Epidermal melanocyte (primary cell): ENCODE data around the gene STAB2.
"Not testable (repeated sequence)": the region's sequence is repeated elsewhere in the genome, so short reads cannot be mapped to it uniquely, and the experiment has no call there.

Source experiments
- DNase-seq: peaks from one replicate; pipeline ENCODE4 v3.0.0; 2011; ENCODE audit warnings: low spot score; ENCODE audit not compliant: insufficient read length

The STAB2 gene

DNA sequence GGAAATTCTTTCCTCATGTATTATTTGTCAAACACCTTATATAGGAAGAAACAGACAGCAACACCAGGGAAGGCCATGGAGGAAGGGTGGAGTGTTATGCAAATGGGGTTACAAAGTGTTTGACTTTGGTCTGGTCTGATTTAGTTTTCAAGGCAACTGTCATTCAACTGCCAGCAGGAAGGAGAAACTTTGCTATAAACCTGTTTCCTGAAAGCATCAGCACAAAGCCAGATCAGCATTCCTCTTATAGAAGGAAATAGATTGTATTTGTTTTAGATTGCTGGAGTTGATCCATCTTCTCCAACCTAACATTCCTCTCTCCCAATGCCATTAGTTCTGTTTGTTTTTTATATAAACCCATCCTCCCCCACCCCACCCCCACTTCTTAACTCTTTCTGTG is 65.7 kb downstream of the STAB2 start:
- DNase-seq, result no peak

DNA sequence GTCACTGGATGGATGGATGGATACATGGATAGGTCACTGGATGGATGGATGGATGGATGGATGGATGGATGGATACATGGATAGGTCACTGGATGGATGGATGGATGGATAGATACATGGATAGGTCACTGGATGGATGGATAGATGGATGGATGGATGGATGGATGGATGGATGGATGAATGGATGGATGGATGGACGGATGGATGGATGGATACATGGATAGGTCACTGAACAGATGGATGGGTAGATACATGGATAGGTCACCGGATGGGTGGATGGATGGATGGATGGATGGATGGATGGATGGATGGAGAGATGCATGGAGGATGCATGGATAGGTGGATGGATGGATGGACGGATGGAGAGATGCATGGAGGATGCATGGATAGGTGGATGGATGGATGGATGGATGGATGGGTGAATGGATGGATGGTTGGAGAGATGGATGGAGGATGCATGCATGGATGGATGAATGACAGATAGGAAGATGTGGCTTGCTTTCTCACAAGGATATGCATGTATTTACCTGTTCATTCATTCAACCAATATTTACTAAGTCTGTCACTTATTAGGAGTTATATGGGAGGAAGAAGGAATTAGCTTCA is 66.6 kb downstream of the STAB2 start:
- not testable (repeated sequence) for DNase-seq

DNA sequence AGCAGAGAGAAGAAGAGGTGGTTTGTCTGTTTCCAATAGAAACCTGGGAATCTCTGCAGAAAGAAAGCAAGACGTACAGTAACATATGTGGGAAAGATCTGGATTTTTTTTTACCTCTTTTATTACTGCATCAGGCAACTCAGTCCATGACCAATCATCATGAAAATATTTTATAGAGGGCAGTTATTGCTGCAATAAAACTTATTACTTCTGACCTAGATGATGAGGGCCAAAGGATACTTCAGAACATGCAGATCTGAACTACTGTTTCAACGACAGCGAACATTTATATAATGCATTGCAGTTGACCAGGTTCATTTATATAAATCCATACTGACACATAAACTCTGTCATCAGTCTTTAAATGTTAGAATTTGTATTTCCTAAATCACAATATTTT is 67.7 kb downstream of the STAB2 start:
- DNase-seq, result no peak

DNA sequence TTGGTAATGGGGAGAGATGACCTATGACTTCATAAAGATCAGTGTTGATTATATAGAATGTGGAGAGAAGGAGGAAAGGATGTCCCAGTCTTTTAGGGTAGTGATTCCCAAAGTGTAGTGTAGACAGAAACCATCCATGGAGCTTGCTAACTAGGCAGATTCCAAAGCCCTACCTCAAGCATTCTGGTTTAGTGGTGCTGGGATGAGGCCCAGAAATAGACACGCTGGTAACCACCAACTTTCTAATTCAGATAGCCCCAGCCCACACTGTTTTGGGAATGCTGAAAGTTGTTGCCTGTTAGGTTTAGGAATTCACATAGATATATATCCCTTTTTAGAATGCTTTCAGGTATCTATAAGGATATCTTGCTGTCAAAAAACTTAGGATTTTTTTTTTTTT is 69.2 kb downstream of the STAB2 start:
- no peak for DNase-seq

DNA sequence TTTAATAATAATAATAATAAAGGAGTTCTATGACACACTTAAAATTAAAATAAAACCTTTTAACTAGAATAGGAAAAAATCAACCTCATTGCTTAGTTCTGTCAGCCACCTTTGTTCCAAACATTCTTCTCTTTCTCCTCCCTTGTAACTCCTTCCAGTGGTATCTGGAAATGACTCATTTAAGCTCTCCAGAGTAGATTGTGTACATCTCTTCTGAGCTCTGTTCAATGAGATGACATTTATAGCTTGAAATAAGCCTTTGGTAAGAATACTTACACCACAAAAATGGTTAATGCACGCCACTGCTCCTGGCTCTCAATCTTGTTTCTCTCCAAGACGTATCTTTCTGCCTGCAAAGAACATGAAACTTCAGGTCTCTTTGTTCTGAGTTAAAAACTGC is 70.3 kb downstream of the STAB2 start:
- DNase-seq, result no peak

DNA sequence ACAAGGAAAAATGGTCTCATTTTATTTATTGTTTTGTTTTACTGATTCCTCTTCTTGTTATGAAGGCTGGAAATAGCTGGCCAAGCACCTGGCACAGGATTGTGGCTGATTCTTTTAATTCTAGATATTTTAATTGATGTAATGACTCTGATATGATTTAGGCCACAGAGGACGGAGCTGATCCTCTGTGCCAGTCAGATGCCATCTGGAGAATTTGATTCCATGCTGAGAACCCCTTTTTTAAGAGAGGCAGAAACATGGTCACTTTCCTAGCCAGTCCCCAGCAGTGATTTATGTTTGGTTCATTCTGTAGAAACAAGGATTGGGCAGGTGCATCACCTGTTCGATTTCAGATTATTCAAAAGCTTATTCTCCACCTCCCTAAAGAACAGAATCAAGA is 77.6 kb downstream of the STAB2 start:
- no peak for DNase-seq

DNA sequence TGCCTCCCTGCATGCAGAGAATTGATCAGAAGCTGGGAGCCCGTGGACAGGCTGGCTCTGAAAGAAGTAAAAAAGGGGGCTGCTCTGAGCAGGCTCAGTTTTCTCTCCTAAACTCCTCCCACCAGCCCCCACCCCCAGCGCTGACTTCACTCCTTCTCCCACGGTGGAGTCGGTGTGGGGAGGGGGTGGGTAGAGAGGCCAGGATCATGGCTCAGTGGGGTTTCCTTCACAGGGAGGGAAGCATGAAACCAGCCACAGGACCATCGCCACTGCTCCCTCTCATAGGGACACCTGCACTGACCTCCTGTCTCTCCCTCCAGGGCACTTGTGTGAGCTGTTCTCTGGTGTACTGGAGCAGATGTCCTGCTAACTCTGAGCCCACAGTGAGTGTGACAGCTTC is 78.9 kb downstream of the STAB2 start:
- no peak for DNase-seq

DNA sequence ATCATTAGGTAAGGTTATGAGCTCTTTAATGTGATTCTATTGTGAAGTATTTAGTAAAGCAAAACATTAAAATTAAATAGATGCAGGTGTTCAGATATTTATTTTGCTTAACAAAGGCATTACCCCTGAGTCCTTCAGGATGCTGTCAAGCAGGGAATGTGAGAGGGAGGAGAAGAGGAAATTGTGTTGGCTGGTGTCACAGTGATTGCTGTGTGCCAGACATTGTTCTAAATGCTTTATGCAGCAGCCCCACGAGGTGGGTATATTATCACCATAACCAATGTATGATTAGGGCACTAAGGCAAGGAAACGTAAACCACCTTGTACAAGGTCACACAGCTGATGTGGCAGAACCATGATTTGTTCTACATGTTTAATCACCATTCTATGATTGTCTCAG is 80.1 kb downstream of the STAB2 start:
- no peak for DNase-seq

DNA sequence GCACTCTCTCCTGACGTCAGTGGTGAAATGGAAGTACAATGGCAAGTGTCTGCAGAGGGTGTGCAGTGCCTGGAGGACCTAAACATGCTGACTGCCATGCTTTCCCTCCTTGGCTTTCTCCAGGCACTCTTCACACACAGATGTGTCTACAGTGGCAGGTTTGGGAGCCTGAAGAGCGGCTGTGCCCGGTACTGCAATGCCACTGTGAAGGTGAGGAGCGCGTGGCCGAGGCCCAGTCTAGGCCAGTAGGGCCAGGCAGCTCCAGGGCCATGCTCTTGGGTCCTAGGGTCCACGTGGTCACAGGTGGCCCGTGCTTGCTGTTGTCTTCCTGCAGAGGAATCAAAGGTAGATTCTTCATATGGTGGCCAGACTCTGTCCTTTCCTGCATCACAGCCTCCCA is 81.4 kb downstream of the STAB2 start:
- DNase-seq, result no peak

DNA sequence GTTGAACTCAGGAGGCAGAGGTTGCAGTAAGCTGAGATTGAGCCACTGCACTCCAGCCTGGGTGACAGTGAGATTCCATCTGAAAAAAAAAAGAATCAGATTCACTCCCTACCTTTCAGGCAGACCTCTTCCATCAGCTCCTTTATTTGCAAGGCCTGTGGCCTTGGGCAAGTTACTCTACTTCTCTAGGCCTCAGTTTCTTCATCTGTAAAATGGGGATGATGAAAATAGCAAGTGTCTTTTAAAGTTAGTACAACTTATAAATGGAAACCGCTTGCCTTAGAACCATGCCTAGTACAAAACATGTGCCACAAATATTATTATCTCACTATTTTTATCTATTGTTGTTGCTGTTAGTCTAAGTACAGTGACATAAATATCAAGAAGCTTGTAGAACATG is 84.3 kb downstream of the STAB2 start:
- no peak for DNase-seq

DNA sequence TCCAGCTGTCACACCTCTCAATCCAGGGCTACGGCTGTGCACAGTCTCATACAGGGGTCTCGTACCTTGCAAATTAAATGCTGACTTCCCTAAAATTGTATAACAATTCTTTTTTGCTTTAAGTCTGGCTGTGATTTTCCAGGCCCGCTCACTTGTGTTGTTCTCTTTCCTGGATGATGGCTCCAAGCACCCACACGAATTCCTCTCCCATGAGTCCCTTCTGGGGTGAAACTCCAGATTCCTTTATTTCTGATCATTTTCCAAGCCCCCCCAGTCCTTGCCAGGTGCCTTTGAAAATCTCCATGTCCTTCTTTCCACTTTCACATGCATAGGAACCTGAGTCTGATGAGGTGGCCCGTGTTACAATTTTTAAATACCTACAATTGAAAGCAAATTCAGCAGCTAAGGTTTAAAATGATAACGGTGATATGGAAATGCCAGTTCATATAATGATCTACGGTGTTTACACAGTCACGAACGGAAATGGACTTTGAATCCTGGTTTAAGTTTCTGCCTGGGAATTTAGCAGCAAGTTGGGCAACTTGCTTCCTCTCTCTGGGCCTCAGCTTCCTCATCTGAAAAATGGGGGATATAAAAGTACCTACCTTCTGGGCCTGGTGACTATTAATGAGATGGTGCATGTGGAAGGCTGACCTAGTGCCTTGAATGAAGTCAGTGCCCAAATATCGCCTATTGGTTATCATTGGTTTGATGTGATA is 85.5 kb downstream of the STAB2 start:
- DNase-seq, result no peak

DNA sequence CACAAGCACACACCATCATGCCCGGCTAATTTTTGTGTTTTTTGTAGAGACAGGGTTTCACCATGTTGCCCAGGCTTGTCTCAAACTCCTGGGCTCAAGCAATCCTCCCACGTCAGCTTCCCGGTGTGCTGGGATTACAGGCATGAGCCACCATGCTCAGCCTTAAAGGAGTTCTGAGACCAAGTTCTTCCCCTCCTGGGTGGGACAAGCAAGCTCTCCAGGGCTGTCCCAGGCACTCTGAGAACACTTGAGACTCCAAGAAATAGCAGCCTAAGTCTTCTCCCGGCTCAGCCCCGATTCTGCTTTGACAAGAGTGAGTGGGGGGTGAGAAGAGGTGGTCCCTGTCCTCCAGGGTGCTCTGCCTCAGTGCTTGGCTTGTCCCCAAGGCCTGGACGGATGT is 86.4 kb downstream of the STAB2 start:
- no peak for DNase-seq

DNA sequence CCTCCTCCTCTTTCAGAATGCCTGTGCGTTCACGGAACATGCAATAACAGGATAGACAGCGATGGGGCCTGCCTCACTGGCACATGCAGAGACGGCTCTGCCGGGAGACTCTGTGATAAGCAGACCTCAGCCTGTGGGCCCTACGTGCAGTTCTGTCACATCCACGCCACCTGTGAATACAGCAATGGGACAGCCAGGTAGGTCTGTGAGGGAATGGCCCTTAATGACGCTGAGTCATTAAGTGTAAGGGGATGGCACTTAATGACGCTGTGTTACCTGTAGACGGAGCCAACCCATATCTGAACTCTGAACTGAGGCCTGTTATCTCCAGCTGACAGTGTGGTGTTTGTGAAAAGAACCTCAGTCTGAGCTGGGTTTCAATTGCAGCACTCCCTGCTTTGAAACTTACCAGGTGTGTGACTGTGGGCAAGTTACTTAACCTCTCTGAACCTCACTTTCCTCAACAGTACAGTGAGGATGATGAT is 86.9 kb downstream of the STAB2 start:
- no peak for DNase-seq

DNA sequence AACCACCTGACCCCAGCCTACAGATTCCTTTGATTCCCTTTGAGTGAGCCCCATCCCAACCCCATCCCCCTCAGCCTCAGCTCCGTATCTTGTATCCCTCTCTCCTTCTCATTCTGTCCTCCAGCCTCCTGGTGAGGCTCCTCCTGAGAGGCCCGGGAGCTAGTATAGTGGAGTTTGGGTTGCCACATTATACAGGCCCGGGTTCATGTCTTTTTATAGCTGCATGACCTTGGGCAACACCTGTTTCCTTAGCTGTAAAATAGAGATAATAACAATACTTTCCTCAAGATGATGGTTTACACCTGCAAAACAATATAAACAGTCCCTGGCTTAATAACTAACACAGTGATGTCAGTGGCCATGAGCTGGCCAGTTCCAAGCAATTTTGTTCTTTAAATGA is 89.8 kb downstream of the STAB2 start:
- DNase-seq, result no peak

DNA sequence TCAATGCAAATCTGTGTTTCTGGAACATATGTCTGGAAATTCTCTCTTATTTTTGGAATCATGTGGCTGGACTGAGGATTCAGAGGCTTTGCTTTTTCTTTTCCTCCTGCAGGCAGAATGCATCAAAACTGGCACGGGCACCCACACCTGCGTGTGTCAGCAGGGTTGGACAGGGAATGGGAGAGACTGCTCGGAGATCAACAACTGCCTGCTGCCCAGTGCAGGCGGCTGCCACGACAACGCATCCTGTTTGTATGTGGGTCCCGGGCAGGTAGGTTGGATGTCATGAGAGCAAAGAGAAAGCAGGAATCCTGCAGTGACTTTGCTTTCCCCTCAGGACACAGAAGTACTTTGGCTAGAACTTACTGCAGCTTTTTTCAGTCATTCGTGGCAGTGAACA is 90.3 kb downstream of the STAB2 start:
- no peak for DNase-seq

DNA sequence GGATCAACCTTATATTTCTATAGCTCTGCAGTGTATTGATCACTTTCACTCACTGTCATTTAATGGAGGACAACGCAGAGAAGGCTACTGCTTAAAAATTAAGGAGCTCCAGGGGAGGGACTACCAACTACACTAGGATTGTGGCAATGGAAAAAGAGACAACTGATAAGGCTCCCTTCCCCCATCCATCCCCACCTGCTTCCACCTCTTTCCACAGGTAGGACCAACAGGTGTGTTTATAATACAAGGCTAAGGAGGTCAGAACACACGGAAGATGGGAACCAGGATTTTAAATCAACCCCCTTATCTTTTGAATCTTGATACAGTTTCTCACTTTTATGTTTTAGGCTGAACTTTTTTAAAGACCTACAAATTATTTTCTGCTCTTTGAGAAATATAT is 90.8 kb downstream of the STAB2 start:
- DNase-seq, result no peak

DNA sequence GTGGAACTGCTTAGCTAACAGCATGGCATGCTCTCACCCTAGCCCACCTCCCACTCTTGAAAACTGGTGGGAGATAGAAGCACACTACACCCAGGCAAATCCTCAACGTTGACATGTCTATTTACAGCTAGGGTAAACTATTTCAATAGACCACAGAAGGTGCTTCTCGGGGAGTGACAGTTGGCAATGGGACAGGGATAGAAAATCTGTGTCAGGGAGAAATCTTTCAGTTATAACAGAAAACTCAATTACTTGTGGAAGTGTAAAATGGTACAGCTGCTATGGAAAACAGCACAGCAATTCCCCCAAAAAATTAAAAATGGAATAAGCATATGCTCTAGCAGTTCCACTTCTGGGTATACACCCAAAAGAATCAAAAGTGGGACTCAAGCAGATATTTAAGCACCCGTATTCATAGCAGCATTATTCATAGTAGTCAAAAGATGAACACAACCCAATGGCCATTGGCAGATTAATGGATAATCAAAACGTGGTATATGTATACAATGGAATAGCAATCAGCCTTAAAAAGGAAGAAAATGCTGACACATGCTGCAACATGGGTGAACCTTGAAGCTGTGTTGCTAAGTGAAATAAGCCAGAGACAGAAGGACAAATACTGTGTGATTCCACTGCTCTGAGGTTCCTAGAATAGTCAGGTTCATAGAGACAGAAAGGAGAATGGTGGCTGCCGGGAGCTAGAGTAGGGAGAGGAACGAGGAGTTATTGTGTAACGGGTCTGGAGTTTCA is 92.5 kb downstream of the STAB2 start:
- DNase-seq, result no peak

DNA sequence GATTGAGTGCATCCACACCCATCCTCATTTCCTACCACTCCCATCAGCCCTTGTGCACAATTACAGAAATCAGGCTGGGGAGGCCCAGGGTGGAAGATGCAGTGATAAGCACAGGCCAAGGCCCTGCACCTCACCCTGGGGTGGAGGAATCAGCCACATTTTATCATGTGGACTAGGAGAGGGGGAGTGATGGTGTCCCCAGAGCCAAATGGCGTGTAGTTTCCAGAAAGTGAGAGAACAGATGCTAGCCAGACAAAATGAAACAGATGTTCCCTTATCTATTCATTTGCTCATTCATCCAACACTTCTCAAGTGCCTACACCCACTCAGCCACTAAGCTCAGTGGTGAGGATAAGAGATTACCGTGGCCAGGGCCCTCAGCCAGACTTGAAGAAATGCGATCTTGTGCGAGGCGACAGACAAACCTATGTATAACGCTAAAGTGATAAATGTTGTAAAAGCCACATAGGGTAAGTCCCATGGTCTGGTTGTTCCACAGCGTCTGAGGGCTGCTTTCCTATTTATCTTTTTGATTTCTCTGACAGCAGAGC is 93.6 kb downstream of the STAB2 start:
- DNase-seq, result no peak

DNA sequence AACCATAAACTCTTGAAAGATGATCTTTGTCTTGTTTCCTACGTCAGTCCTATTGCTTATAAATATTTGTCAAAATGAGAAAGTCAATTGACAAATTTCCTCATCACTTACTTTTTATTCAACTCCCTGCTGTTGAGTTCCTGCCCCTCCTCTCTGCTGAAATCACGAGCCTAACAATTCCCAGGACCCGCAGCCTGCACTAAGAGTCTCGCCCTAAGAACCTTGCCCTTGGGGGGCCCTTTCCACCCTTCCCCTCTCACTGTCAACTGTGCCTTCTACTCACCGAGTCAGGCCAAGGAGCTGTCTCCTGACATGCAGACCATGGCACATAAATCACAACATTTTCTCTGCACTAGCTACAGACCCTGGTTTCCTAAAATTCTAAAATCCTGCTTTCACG is 99.0 kb downstream of the STAB2 start:
- DNase-seq, result no peak

DNA sequence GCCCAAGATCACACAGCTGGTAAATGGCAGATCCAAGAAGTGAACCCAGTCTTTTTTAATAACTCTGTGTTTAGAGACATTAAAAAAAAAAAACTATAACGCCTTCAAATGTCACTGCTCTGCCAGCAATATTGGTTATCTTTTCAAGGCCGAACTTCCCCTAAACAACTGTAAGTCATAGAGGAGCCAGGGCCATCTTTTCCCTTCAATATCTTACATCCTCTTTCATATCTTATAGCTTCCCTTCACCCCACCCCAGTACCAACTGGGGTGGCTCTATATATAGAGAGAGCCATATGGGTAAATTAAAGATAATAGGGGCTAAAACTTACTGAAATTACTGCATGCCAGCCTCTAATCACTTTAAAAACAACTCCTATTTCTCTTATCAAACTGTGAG is 100.2 kb downstream of the STAB2 start:
- DNase-seq, result no peak

DNA sequence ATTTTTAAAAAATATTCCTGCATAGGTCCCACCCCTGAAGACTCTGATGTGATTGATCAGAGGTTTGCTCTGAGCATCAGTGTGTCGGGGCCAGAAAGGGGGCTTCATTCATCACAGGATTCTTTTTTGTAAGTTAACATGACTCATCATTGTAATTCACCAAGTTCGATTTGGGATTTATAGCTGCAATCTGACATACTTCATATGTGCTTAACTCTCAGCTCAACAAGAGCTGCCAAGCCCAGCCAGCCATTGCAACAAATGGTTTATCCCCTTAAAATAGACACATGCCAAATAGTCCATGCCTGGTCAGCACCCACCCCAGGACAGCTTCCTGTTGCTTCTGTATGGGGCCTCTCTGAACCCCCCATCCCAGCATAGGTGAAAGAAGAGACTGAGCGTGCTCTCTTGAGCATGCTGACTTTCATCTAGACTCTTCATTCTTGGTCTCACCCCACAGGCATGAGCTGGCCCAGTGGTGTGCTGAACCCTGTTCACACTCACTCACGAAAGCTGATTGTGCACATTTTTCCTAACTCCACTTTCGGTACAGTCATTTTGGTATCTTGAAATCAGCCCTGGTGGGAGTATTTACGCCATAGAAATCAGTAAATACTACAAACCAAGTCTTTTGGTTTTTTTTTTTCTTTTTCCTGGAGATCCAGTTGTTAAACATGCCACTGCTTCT is 101.4 kb downstream of the STAB2 start:
- DNase-seq, result no peak

DNA sequence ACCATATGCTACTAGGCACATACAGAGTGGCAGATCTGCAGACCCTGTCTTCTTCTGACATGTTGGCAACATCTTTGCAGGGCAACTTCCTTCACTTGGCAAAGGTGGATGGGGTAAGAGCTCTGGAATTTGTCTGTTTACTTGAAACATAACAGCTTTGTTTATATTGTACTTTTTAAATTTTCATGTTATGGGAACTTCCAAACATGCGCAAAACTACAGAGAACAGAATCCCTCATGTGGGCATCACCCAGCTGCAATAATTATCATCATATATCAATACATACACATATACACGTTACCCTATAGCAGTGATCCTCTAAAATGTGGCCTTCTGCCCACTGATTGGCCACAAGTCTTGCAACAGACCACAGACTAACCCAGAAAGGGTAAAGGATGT is 103.4 kb downstream of the STAB2 start:
- DNase-seq, result no peak
